WTC11 (cell line): ENCODE results near the gene WDR19. TPM values are rescaled to one million over a fixed set of nuclear protein-coding genes. Genes with fewer than 3 reads are reported as not detected.
"Not testable (repeated sequence)": the region's sequence is repeated elsewhere in the genome, so short reads cannot be mapped to it uniquely, and the experiment has no call there.

ENCODE experiments used
- ATAC-seq: fragments of 200-7000 bp; cut with Tn5 transposase; 2 replicates; pipeline ENCODE4 v1.10.0; 2021; ENCODE audit warnings: mild to moderate bottlenecking, moderate library complexity
- CTCF ChIA-PET: fragments of 300-600 bp; sonication (Branson Sonifier 250); formaldehyde crosslinking; loops from one replicate; lab custom pipeline; 2021; ENCODE audit warnings: antibody characterized with exemption; lab: Charles Lee
- POLR2A ChIA-PET: fragments of 350-600 bp; sonication (Branson Sonifier 250); formaldehyde crosslinking; loops from one replicate; lab custom pipeline; 2021; ENCODE audit warnings: antibody characterized with exemption; lab: Charles Lee
- DNase-seq: peaks from one replicate; pipeline ENCODE4 v3.0.0; 2021; ENCODE audit warnings: low spot score
- H3K27ac Mint-ChIP-seq: 2 replicates; pipeline ENCODE4 v1.8.0; 2021; ENCODE audit warnings: mixed read lengths
- H3K27me3 Mint-ChIP-seq: 2 replicates; pipeline ENCODE4 v1.8.0; 2021; ENCODE audit warnings: low read depth, mild to moderate bottlenecking, moderate library complexity, mixed read lengths
- H3K36me3 Mint-ChIP-seq: 2 replicates; pipeline ENCODE4 v1.8.0; 2021; ENCODE audit warnings: mixed read lengths
- H3K4me1 Mint-ChIP-seq: 2 replicates; pipeline ENCODE4 v1.8.0; 2022; ENCODE audit warnings: mixed read lengths
- H3K4me3 Mint-ChIP-seq: 2 replicates; pipeline ENCODE4 v1.8.0; 2021; ENCODE audit warnings: mild to moderate bottlenecking, moderate library complexity, mixed read lengths
- H3K9me3 Mint-ChIP-seq: 2 replicates; pipeline ENCODE4 v1.8.0; 2021; ENCODE audit warnings: mixed read lengths
- CTCF ChIP-seq: fragments of 200-600 bp; IDR thresholded peaks from 2 replicates; pipeline ENCODE4 v1.8.0; 2022; ENCODE audit warnings: antibody characterized with exemption
- ELF4 ChIP-seq: sonication (generic); formaldehyde crosslinking; IDR thresholded peaks from 2 replicates; pipeline ENCODE4 v1.8.1; 2022; ENCODE audit warnings: low read depth, mild to moderate bottlenecking, moderate library complexity, missing genetic modification reagents
- ERG ChIP-seq: fragments of 250-450 bp; sonication (Bioruptor Pico); IDR thresholded peaks from 2 replicates; pipeline ENCODE4 v1.8.0; 2021; ENCODE audit warnings: mild to moderate bottlenecking
- FOXJ3 ChIP-seq: sonication (generic); formaldehyde crosslinking; IDR thresholded peaks from 2 replicates; pipeline ENCODE4 v1.9.0; 2021; ENCODE audit warnings: missing genetic modification reagents, mild to moderate bottlenecking, borderline replicate concordance
- GRHL2 ChIP-seq: fragments of 250-450 bp; sonication (Bioruptor Pico); IDR thresholded peaks from 2 replicates; pipeline ENCODE4 v1.8.0; 2022; ENCODE audit warnings: mild to moderate bottlenecking, moderate library complexity; ENCODE audit not compliant: insufficient replicate concordance, severe bottlenecking
- MLX ChIP-seq: sonication (generic); formaldehyde crosslinking; IDR thresholded peaks from 2 replicates; pipeline ENCODE4 v1.8.1; 2023; ENCODE audit warnings: mild to moderate bottlenecking, missing genetic modification reagents, moderate library complexity
- MYBL2 ChIP-seq: sonication (generic); formaldehyde crosslinking; IDR thresholded peaks from 2 replicates; pipeline ENCODE4 v1.8.1; 2023; ENCODE audit warnings: mild to moderate bottlenecking, moderate library complexity, missing genetic modification reagents
- NR3C1 ChIP-seq: sonication (generic); formaldehyde crosslinking; conservative IDR thresholded peaks from 2 replicates; pipeline ENCODE4 v1.8.1; 2023; ENCODE audit warnings: low read depth, mild to moderate bottlenecking, missing genetic modification reagents
- PRRX2 ChIP-seq: fragments of 250-450 bp; sonication (Bioruptor Pico); IDR thresholded peaks from 2 replicates; pipeline ENCODE4 v1.8.0; 2021; ENCODE audit warnings: mild to moderate bottlenecking
- RORB ChIP-seq: fragments of 250-450 bp; sonication (Bioruptor Pico); IDR thresholded peaks from 2 replicates; pipeline ENCODE4 v1.9.0; 2021; ENCODE audit warnings: mild to moderate bottlenecking
- ZNF138 ChIP-seq: sonication (generic); formaldehyde crosslinking; conservative IDR thresholded peaks from 2 replicates; pipeline ENCODE4 v1.8.1; 2022; ENCODE audit warnings: mild to moderate bottlenecking, moderate library complexity, missing genetic modification reagents
- ZNF263 ChIP-seq: sonication (generic); formaldehyde crosslinking; IDR thresholded peaks from 2 replicates; pipeline ENCODE4 v1.8.1; 2022; ENCODE audit warnings: low read depth, mild to moderate bottlenecking, moderate library complexity, missing genetic modification reagents
- ZNF317 ChIP-seq: sonication (generic); formaldehyde crosslinking; IDR thresholded peaks from 2 replicates; pipeline ENCODE4 v1.8.1; 2023; ENCODE audit warnings: low read depth, mild to moderate bottlenecking, moderate library complexity, missing genetic modification reagents, borderline replicate concordance
- total RNA-seq: library from RNA; stranded (reverse); gene quantifications from 3 replicates; pipeline ENCODE4 v1.2.3, GENCODE V29; 2021
- TF ChIP-seq, protein P1 (sequence below): fragments of 250-450 bp; sonication (Bioruptor Pico); IDR thresholded peaks from 2 replicates; pipeline ENCODE4 v1.9.0; 2021; ENCODE audit warnings: moderate library complexity, mild to moderate bottlenecking, inconsistent platforms, borderline replicate concordance
- TF ChIP-seq, protein P2 (sequence below): sonication (generic); formaldehyde crosslinking; IDR thresholded peaks from 2 replicates; pipeline ENCODE4 v1.8.1; 2023; ENCODE audit warnings: mild to moderate bottlenecking, missing genetic modification reagents, moderate library complexity
- TF ChIP-seq, protein P3 (sequence below): sonication (generic); formaldehyde crosslinking; conservative IDR thresholded peaks from 2 replicates; pipeline ENCODE4 v1.8.1; 2022; ENCODE audit warnings: mild to moderate bottlenecking, missing genetic modification reagents
- TF ChIP-seq, protein P4 (sequence below): sonication (generic); formaldehyde crosslinking; IDR thresholded peaks from 2 replicates; pipeline ENCODE4 v1.8.1; 2022; ENCODE audit warnings: low read depth, missing genetic modification reagents, borderline replicate concordance
- TF ChIP-seq, protein P5 (sequence below): fragments of 250-450 bp; sonication (Bioruptor Pico); conservative IDR thresholded peaks from 2 replicates; pipeline ENCODE4 v1.9.0; 2021; ENCODE audit warnings: mild to moderate bottlenecking

Gene WDR19
- total RNA-seq, 1 experiment from 2014 or later = 23.3 TPM

- POLR2A ChIA-PET = no interaction called here
- CTCF ChIA-PET = no interaction called here
- TF ChIP-seq, protein P1, sequence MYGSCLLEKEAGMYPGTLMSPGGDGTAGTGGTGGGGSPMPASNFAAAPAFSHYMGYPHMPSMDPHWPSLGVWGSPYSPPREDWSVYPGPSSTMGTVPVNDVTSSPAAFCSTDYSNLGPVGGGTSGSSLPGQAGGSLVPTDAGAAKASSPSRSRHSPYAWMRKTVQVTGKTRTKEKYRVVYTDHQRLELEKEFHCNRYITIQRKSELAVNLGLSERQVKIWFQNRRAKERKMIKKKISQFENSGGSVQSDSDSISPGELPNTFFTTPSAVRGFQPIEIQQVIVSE = no peak
- TF ChIP-seq GRHL2 (no peak), ERG (CRISPR knock-in tag) (no peak), ZNF138 (CRISPR knock-in tag) (no peak), FOXJ3 (CRISPR knock-in tag) (no peak), NR3C1 (no peak), RORB (no peak), ELF4 (CRISPR knock-in tag) (no peak), PRRX2 (CRISPR knock-in tag) (no peak), ZNF317 (CRISPR knock-in tag) (no peak), MLX (CRISPR knock-in tag) (no peak), MYBL2 (CRISPR knock-in tag) (no peak), ZNF263 (CRISPR knock-in tag) (no peak), CTCF (no peak)
- TF ChIP-seq, protein P2, sequence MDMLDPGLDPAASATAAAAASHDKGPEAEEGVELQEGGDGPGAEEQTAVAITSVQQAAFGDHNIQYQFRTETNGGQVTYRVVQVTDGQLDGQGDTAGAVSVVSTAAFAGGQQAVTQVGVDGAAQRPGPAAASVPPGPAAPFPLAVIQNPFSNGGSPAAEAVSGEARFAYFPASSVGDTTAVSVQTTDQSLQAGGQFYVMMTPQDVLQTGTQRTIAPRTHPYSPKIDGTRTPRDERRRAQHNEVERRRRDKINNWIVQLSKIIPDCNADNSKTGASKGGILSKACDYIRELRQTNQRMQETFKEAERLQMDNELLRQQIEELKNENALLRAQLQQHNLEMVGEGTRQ (CRISPR knock-in tag) = no peak
- TF ChIP-seq, protein P3, sequence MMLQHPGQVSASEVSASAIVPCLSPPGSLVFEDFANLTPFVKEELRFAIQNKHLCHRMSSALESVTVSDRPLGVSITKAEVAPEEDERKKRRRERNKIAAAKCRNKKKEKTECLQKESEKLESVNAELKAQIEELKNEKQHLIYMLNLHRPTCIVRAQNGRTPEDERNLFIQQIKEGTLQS (CRISPR knock-in tag) = no peak
- TF ChIP-seq, protein P4, sequence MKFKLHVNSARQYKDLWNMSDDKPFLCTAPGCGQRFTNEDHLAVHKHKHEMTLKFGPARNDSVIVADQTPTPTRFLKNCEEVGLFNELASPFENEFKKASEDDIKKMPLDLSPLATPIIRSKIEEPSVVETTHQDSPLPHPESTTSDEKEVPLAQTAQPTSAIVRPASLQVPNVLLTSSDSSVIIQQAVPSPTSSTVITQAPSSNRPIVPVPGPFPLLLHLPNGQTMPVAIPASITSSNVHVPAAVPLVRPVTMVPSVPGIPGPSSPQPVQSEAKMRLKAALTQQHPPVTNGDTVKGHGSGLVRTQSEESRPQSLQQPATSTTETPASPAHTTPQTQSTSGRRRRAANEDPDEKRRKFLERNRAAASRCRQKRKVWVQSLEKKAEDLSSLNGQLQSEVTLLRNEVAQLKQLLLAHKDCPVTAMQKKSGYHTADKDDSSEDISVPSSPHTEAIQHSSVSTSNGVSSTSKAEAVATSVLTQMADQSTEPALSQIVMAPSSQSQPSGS (CRISPR knock-in tag) = no peak
- TF ChIP-seq, protein P5, sequence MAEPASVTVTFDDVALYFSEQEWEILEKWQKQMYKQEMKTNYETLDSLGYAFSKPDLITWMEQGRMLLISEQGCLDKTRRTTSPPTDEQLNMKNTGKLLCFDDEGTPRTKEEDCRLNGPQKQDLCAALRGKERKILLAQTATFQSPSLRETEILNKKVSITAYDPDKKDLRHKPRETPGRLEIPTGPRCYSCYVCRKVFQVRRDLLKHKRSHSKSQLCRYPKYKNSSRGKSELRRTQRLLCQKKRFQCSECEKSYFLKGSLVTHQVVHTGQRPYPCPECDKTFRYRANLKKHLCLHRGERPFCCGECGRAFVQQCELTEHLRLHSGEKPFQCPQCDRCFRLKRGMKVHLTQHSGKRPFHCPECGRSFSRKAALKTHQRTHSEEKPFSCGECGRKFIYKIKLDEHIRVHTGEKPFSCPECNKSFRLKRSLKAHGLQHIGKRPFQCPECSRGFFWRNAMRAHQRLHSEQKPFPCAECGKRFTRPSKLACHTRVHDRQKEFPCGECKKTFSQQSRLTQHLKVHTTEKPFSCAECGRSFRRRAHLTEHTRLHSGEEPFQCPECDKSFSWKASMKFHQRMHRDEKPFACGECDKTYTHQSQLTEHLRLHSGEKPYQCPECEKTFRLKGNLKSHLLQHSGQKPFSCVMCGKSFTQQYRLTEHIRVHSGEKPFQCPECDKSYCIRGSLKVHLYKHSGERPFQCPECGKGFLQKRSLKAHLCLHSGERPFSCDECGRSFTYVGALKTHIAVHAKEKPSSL = no peak
- no peak for ATAC-seq
- no peak for DNase-seq
- Mint-ChIP-seq H3K27me3 (no peaks in the 10 kb centered on the region), H3K4me1 (no peaks in the 10 kb centered on the region), H3K4me3 (no peak overlapping the region), H3K36me3 (peaks cover 11% of the 10 kb centered on the region), H3K9me3 (no peaks in the 10 kb centered on the region), H3K27ac (no peak overlapping the region)
Measured at GRCh38 chr4:39274503-39274902, 92.2 kb downstream of the WDR19 start.

DNA sequence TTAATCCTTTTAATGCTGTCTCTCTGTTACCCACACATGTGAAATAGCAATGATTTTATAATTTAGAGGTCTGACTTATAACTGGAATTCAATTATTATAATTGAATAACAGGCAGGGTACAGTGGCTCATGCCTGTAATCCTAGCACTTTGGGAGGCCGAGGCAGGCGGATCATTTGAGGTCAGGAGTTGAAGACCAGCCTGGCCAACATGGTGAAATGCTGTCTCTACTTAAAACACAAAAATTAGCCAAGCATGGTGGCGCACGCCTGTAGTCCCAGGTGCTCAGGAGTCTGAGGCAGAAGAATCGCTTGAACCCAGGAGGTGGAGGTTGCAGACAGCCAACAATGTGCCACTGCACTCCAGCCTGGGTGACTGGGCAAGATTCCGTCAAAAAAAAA is 95.3 kb downstream of the WDR19 start:
- H3K27me3 Mint-ChIP-seq, H3K4me3 Mint-ChIP-seq, DNase-seq, POLR2A ChIA-PET, H3K4me1 Mint-ChIP-seq, H3K27ac Mint-ChIP-seq, H3K9me3 Mint-ChIP-seq, ATAC-seq, CTCF ChIA-PET: not testable (repeated sequence)
- peaks cover 11% of the 10 kb centered on the region for H3K36me3 Mint-ChIP-seq
